NT2/D1 (cell line): ENCODE results near the gene ZNF750.

Experiments
- DNase-seq: peaks from one replicate; pipeline ENCODE4 v3.0.0-alpha.2; 2011; ENCODE audit warnings: low read depth, low spot score
- H3K27me3 ChIP-seq: 2 replicates; pipeline ENCODE4 v1.6.0; 2011; ENCODE audit warnings: mild to moderate bottlenecking; ENCODE audit not compliant: insufficient read length, insufficient read depth
- H3K36me3 ChIP-seq: 2 replicates; pipeline ENCODE4 v1.6.1; 2011; ENCODE audit warnings: mild to moderate bottlenecking, low read length, mixed read lengths; ENCODE audit not compliant: insufficient read depth, insufficient read length
- H3K4me1 ChIP-seq: 2 replicates; pipeline ENCODE4 v1.5.1; 2011; ENCODE audit not compliant: insufficient read depth, insufficient read length
- H3K4me3 ChIP-seq: 2 replicates; pipeline ENCODE4 v1.5.1; 2011; ENCODE audit warnings: low read depth; ENCODE audit not compliant: insufficient read length
- H3K9ac ChIP-seq: 2 replicates; pipeline ENCODE4 v1.6.0; 2011; ENCODE audit warnings: low read depth; ENCODE audit not compliant: insufficient read length
- H3K9me3 ChIP-seq: 2 replicates; pipeline ENCODE4 v1.5.1; 2011; ENCODE audit warnings: mild to moderate bottlenecking, low read length; ENCODE audit not compliant: insufficient read depth
- SUZ12 ChIP-seq: IDR thresholded peaks from 2 replicates; pipeline ENCODE4 v1.6.1; 2011; ENCODE audit not compliant: insufficient read length, insufficient read depth; ENCODE audit errors: extremely low read depth
- YY1 ChIP-seq: IDR thresholded peaks from 2 replicates; pipeline ENCODE4 v1.6.1; 2011; ENCODE audit not compliant: insufficient read length, insufficient read depth
- ZNF274 ChIP-seq: IDR thresholded peaks from 2 replicates; pipeline ENCODE4 v1.6.1; 2011; ENCODE audit warnings: mild to moderate bottlenecking, low read depth, low read length

The ZNF750 gene

DNA sequence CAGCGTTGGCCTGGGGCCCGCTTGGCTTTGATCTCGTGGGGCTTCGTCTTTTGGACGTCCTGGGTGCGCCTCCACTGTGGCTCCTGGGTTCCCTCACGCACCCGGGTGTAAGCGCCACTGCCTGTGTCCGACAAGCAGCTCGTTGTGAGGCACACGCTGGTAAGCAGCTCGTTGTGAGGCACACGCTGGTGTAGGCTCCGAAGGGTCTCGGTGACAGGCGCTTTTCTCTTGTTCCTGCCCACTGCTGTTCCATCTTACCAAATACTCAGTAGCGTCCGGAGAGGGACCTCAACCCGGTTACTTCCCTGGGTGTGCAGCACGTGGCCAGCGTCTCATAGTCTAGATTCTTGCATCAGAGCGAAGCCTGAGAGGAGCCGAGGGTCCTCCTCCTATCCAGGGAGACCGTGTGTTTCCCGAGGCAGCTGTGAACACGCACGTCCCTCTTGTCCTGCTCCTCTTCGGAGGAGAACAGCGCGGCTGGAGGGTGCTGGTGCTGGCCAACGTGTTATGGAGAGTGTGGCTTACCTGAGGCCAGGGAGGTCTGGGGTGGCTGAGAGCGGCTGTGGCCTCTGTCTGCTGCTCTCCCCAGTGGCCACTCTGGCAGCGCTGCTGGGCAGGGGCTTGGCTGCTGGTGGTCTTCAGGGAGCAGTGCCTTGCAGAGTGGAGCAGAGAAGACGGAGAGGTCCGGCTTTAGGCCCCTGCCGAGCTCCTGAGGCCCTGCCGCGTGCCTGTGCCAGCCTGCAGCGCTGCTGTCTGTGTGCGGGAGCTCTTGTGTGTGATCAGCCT is 32.1 kb upstream of the ZNF750 start:
- no peak for DNase-seq
- Histone ChIP-seq H3K9ac (no peak overlapping the region), H3K36me3 (peaks cover 38% of the 10 kb centered on the region), H3K4me3 (no peak overlapping the region), H3K9me3 (no peaks in the 10 kb centered on the region), H3K27me3 (no peaks in the 10 kb centered on the region), H3K4me1 (peaks cover 6% of the 10 kb centered on the region)
- TF ChIP-seq YY1 (no peak), ZNF274 (no peak), SUZ12 (no peak)

GRCh38 chr17:82871056-82871775 is 31.4 kb upstream of the ZNF750 start:
- DNase-seq: no peak
- Histone ChIP-seq H3K27me3 (no peaks in the 10 kb centered on the region), H3K4me1 (peaks cover 8% of the 10 kb centered on the region), H3K9me3 (no peaks in the 10 kb centered on the region), H3K9ac (no peak overlapping the region), H3K4me3 (no peak overlapping the region), H3K36me3 (peaks cover 43% of the 10 kb centered on the region)
- TF ChIP-seq YY1 (no peak), ZNF274 (no peak), SUZ12 (no peak)

- no peaks in the 10 kb centered on the region for H3K9me3 ChIP-seq
- H3K9ac ChIP-seq: no peak overlapping the region
- no peak overlapping the region for H3K4me3 ChIP-seq
- H3K36me3 ChIP-seq: peaks cover 43% of the 10 kb centered on the region
- no peak for TF ChIP-seq YY1
- TF ChIP-seq SUZ12: no peak
- no peak for TF ChIP-seq ZNF274
- peaks cover 11% of the 10 kb centered on the region for H3K4me1 ChIP-seq
- no peaks in the 10 kb centered on the region for H3K27me3 ChIP-seq
- DNase-seq: no peak
These were observed 30.7 kb upstream of the ZNF750 start for GRCh38 chr17:82870541-82870940.

DNA sequence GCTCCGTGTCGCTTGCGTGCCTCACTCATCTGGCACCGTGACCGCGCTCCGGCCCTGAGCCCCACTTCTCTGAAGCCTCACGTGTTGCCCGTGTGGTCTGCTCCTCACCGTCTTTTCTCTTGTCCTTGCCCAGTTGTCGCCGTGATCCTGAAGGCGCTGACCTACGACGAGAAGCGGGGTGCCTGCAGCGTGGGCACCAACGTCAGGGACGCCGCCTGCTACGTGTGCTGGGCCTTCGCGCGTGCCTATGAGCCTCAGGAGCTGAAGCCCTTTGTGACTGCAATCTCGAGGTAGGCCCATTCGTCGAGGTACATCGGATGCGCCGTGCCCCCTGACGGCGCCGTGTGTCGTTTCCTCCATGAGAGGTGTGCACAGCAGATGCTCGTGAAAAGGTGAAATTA is 30.3 kb upstream of the ZNF750 start:
- no peak for DNase-seq
- Histone ChIP-seq H3K4me1 (peaks cover 15% of the 10 kb centered on the region), H3K9me3 (no peaks in the 10 kb centered on the region), H3K4me3 (no peak overlapping the region), H3K36me3 (peaks cover 43% of the 10 kb centered on the region), H3K9ac (no peak overlapping the region), H3K27me3 (no peaks in the 10 kb centered on the region)
- TF ChIP-seq ZNF274 (no peak), SUZ12 (no peak), YY1 (no peak)

DNA sequence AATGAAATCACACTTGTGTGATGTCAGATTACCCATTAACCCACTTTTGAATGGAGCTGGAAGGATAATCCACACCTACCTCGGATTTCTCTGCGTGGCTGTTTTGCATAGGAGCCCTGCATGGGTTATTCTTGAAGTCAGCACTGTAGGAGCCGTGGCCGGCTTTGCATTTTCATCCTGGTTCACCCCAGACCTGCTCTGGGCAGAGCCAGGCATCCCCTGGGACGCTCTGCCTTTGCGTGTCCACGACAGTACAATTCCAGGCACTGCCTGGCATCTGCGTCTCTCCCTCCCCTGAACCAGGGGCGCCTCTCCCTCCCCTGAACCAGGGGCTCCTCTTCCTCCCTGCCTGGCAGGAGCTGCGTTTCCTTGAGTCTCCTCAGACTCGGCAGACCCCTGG is 29.7 kb upstream of the ZNF750 start:
- Histone ChIP-seq H3K36me3 (peaks cover 43% of the 10 kb centered on the region), H3K27me3 (no peaks in the 10 kb centered on the region), H3K9me3 (no peaks in the 10 kb centered on the region), H3K4me1 (peaks cover 17% of the 10 kb centered on the region), H3K9ac (no peak overlapping the region), H3K4me3 (no peak overlapping the region)
- no peak for TF ChIP-seq YY1
- no peak for TF ChIP-seq ZNF274
- TF ChIP-seq SUZ12: no peak
- no peak for DNase-seq

- H3K36me3 ChIP-seq: peaks cover 38% of the 10 kb centered on the region
- no peaks in the 10 kb centered on the region for H3K9me3 ChIP-seq
- no peaks in the 10 kb centered on the region for H3K27me3 ChIP-seq
- TF ChIP-seq ZNF274 (no peak), SUZ12 (no peak), YY1 (no peak)
- DNase-seq: no peak
- H3K9ac ChIP-seq: no peak overlapping the region
- H3K4me3 ChIP-seq: no peak overlapping the region
- peaks cover 25% of the 10 kb centered on the region for H3K4me1 ChIP-seq
These were observed 28.9 kb upstream of the ZNF750 start for GRCh38 chr17:82868715-82869131.

- DNase-seq: no peak
- Histone ChIP-seq H3K4me1 (peaks cover 29% of the 10 kb centered on the region), H3K36me3 (peaks cover 32% of the 10 kb centered on the region), H3K27me3 (no peaks in the 10 kb centered on the region), H3K9me3 (no peaks in the 10 kb centered on the region), H3K9ac (no peak overlapping the region), H3K4me3 (no peak overlapping the region)
- TF ChIP-seq YY1 (no peak), ZNF274 (no peak), SUZ12 (no peak)
These were observed 28.0 kb upstream of the ZNF750 start for GRCh38 chr17:82867763-82868325.
